Osteoblast (primary cell): ENCODE data around the gene JAK3. TPM values are rescaled to one million over a fixed set of nuclear protein-coding genes. Genes with fewer than 3 reads are reported as not detected.
"Not testable (repeated sequence)": the region's sequence is repeated elsewhere in the genome, so short reads cannot be mapped to it uniquely, and the experiment has no call there.

Experiments
- DNase-seq: peaks from one replicate; pipeline ENCODE4 v3.0.0; 2011; ENCODE audit warnings: low spot score, mixed read lengths; ENCODE audit not compliant: insufficient read length; ENCODE audit errors: missing footprints
- H2AFZ ChIP-seq: 2 replicates; pipeline ENCODE4 v1.6.0; 2011; ENCODE audit warnings: mild to moderate bottlenecking, low read length
- H3K27ac ChIP-seq: 2 replicates; pipeline ENCODE4 v1.5.1; 2011; ENCODE audit warnings: mild to moderate bottlenecking, low read depth, low read length, moderate library complexity
- H3K27me3 ChIP-seq: 2 replicates; pipeline ENCODE4 v1.6.0; 2012; ENCODE audit warnings: mild to moderate bottlenecking, control low read depth, inconsistent platforms, low read length, moderate library complexity; ENCODE audit not compliant: insufficient read depth
- H3K36me3 ChIP-seq: 2 replicates; pipeline ENCODE4 v1.5.1; 2011; ENCODE audit warnings: mild to moderate bottlenecking, low read length, control low read depth, moderate library complexity; ENCODE audit not compliant: insufficient read depth
- H3K4me1 ChIP-seq: 2 replicates; pipeline ENCODE4 v1.5.1; 2011; ENCODE audit warnings: mild to moderate bottlenecking, low read length, control low read depth, moderate library complexity; ENCODE audit not compliant: insufficient read depth
- H3K4me2 ChIP-seq: 2 replicates; pipeline ENCODE4 v1.6.0; 2011; ENCODE audit warnings: mild to moderate bottlenecking, low read length; ENCODE audit not compliant: insufficient read depth
- H3K4me3 ChIP-seq: fragments of 200-600 bp; sonication (generic); 3 replicates; pipeline ENCODE4 v1.5.1; 2012; ENCODE audit warnings: mild to moderate bottlenecking, low read length, inconsistent platforms; ENCODE audit not compliant: insufficient read depth
- H3K79me2 ChIP-seq: 2 replicates; pipeline ENCODE4 v1.6.0; 2012; ENCODE audit warnings: mild to moderate bottlenecking, low read length, control low read depth, inconsistent platforms; ENCODE audit not compliant: insufficient read depth
- H3K9me3 ChIP-seq: 2 replicates; pipeline ENCODE4 v1.5.1; 2011; ENCODE audit warnings: low read depth, low read length, control low read depth
- H4K20me1 ChIP-seq: 2 replicates; pipeline ENCODE4 v1.6.0; 2012; ENCODE audit warnings: mild to moderate bottlenecking, low read length, control low read depth; ENCODE audit not compliant: insufficient read depth
- CTCF ChIP-seq: IDR thresholded peaks from 2 replicates; pipeline ENCODE4 v1.5.1; 2011; ENCODE audit warnings: mild to moderate bottlenecking, low read depth, low read length, moderate library complexity; ENCODE audit errors: extremely low read depth
- total RNA-seq: library from RNA; depleted of rRNA; stranded (reverse); fragments of >200 nt; gene quantifications from 2 replicates; pipeline ENCODE4 v1.2.3, GENCODE V29; 2012

The JAK3 gene
- total RNA-seq, 1 donor: 1.8 TPM

GRCh38 chr19:17784201-17785008 is 63.4 kb downstream of the JAK3 start:
- Histone ChIP-seq H2AFZ (peak overlapping the region; percentile 87), H3K9me3 (no peaks in the 10 kb centered on the region), H3K79me2 (no peaks in the 10 kb centered on the region), H3K27ac (no peak overlapping the region), H3K4me2 (peak overlapping the region; percentile 50), H3K4me3 (peak overlapping the region; percentile 40), H3K4me1 (no peaks in the 10 kb centered on the region), H3K27me3 (no peaks in the 10 kb centered on the region), H4K20me1 (no peaks in the 10 kb centered on the region), H3K36me3 (no peaks in the 10 kb centered on the region)
- peak; percentile 80 for TF ChIP-seq CTCF
- DNase-seq: peak; percentile 97

- H2AFZ ChIP-seq: peak overlapping the region; percentile 87
- H3K4me2 ChIP-seq: peak overlapping the region; percentile 50
- H4K20me1 ChIP-seq, H3K79me2 ChIP-seq, H3K9me3 ChIP-seq, H3K27ac ChIP-seq, H3K27me3 ChIP-seq, H3K4me3 ChIP-seq, H3K4me1 ChIP-seq, H3K36me3 ChIP-seq: not testable (repeated sequence)
- DNase-seq: peak; percentile 77
Measured at GRCh38 chr19:17783721-17784120, 64.1 kb downstream of the JAK3 start.

GRCh38 chr19:17780781-17781180 is 67.0 kb downstream of the JAK3 start:
- no peak overlapping the region for H3K4me2 ChIP-seq
- H4K20me1 ChIP-seq: no peaks in the 10 kb centered on the region
- no peak for TF ChIP-seq CTCF
- no peaks in the 10 kb centered on the region for H3K79me2 ChIP-seq
- no peak overlapping the region for H3K27ac ChIP-seq
- H3K36me3 ChIP-seq: no peaks in the 10 kb centered on the region
- H2AFZ ChIP-seq: no peak overlapping the region
- DNase-seq: no peak
- H3K27me3 ChIP-seq: no peaks in the 10 kb centered on the region
- H3K4me3 ChIP-seq: no peak overlapping the region
- H3K4me1 ChIP-seq: peaks cover 5% of the 10 kb centered on the region
- H3K9me3 ChIP-seq: no peaks in the 10 kb centered on the region

GRCh38 chr19:17778968-17779929 is 68.5 kb downstream of the JAK3 start:
- H3K4me1 ChIP-seq: peaks cover 5% of the 10 kb centered on the region
- peak overlapping the region; percentile 7 for H3K4me3 ChIP-seq
- DNase-seq: no peak
- no peaks in the 10 kb centered on the region for H3K27me3 ChIP-seq
- H3K9me3 ChIP-seq: no peaks in the 10 kb centered on the region
- no peaks in the 10 kb centered on the region for H3K79me2 ChIP-seq
- peak overlapping the region; percentile 36 for H3K4me2 ChIP-seq
- H4K20me1 ChIP-seq: no peaks in the 10 kb centered on the region
- H2AFZ ChIP-seq: peak overlapping the region; percentile 72
- no peak overlapping the region for H3K27ac ChIP-seq
- no peak for TF ChIP-seq CTCF
- H3K36me3 ChIP-seq: no peaks in the 10 kb centered on the region
